Measurements from ENCODE around the gene SYS1. TPM values are rescaled to one million over a fixed set of nuclear protein-coding genes. Genes with fewer than 3 reads are reported as not detected.

The SYS1 gene
- total and polyA plus RNA-seq, 2 of the 8 experiments (the other 6 are each of a cell fraction or from before 2014, with no cell fraction given) = 19.6 to 50.8 TPM

GRCh38 chr20:45353746-45354145 lies 9.2 kb upstream of the SYS1 start:
- Histone ChIP-seq H3K79me1 (ENCODE audit: low read depth, low read length) (no peaks in the 10 kb centered on the region), H3K18ac (ENCODE audit: extremely low read depth, low read length) (no peak overlapping the region), H3K4ac (replicated peaks; ENCODE audit: insufficient read length, low read depth, low read length) (no peak overlapping the region), H3K36me3 (ENCODE audit: control insufficient read depth in 2 of 4, insufficient read depth in 4 of 4, low read length in 3 of 4) (no peaks in the 10 kb centered on the region), H4K20me1 (replicated peaks in 1 of 2; ENCODE audit: control insufficient read depth in 1 of 2, insufficient read depth in 2 of 2, low read length in 2 of 2) (no peaks in the 10 kb centered on the region), H3K4me2 (ENCODE audit: insufficient read depth in 1 of 2, low read depth in 2 of 2, low read length in 2 of 2) (no peak overlapping the region), H3K9ac (replicated peaks in 1 of 4; ENCODE audit: extremely low read depth in 1 of 4, low read depth in 3 of 4, low read length in 3 of 4) (no peak overlapping the region), H4K8ac (ENCODE audit: extremely low read depth, insufficient read depth, low read length) (no peak overlapping the region), H3K79me2 (ENCODE audit: control insufficient read depth in 1 of 2, insufficient read depth in 2 of 2, low read length in 2 of 2) (no peaks in the 10 kb centered on the region), H2AFZ (ENCODE audit: low read length) (no peak overlapping the region), H3K23ac (ENCODE audit: insufficient read length) (no peak overlapping the region), H2BK20ac (ENCODE audit: low read length) (no peak overlapping the region), H2BK15ac (ENCODE audit: low read length) (no peak overlapping the region), H2BK5ac (ENCODE audit: low read depth, low read length) (no peak overlapping the region), H3K4me1 (replicated peaks in 1 of 4; ENCODE audit: control insufficient read depth in 3 of 4, insufficient read depth in 4 of 4, low read length in 3 of 4) (peaks cover 0 to 11% (median 5%) of the 10 kb centered on the region in 4 experiments; a peak in 4 of 7 replicates), H2AK5ac (ENCODE audit: low read depth, low read length) (no peak overlapping the region), H3K27me3 (replicated peaks in 1 of 4; ENCODE audit: control insufficient read depth in 3 of 4, extremely low read depth in 1 of 4, insufficient read depth in 3 of 4, low read length in 3 of 4) (no peaks in the 10 kb centered on the region), H3K4me3 (ENCODE audit: extremely low read depth in 1 of 4, insufficient read depth in 2 of 4, low read depth in 3 of 4, low read length in 4 of 4) (no peak overlapping the region), H3K9me3 (ENCODE audit: insufficient read depth in 2 of 2, low read depth in 1 of 2, low read length in 1 of 2) (no peaks in the 10 kb centered on the region), H3K27ac (ENCODE audit: low read depth, low read length) (no peak overlapping the region), H4K5ac (ENCODE audit: insufficient read length, low read depth, low read length) (no peak overlapping the region), H2BK12ac (ENCODE audit: low read depth, low read length) (no peak overlapping the region), H3K14ac (ENCODE audit: insufficient read length) (no peak overlapping the region), H3K23me2 (ENCODE audit: low read depth, low read length) (no peaks in the 10 kb centered on the region), H3K56ac (replicated peaks; ENCODE audit: insufficient read length, low read depth, low read length) (no peak overlapping the region), H2BK120ac (replicated peaks; ENCODE audit: low read depth, low read length) (no peak overlapping the region), H4K91ac (replicated peaks; ENCODE audit: insufficient read length, low read length) (no peak overlapping the region)
- ChIA-PET CTCF (ENCODE audit: partially characterized antibody) (interaction anchor here (0.6 to 2.4 kb wide), 7 partner anchors 10 to 83 kb away, joined by 3 to 12 read pairs (median 3); no protein-coding TSS in a partner anchor), POLR2A (ENCODE audit: partially characterized antibody) (interaction anchor here (1.2 to 13.2 kb wide), 3 partner anchors 7 to 17 kb away, joined by 4 to 113 read pairs (median 4); partner anchors contain the start of gene SDC4)
- TF ChIP-seq TBP (IDR thresholded peaks at IDR 0.05; ENCODE audit: low read depth, low read length) (no peak), FOSL1 (IDR thresholded peaks at IDR 0.05; ENCODE audit: insufficient read depth, low read depth, low read length) (no peak), BACH1 (IDR thresholded peaks at IDR 0.05; ENCODE audit: low read length) (no peak), ASH2L (IDR thresholded peaks at IDR 0.05; ENCODE audit: low read length) (no peak), CTBP2 (IDR thresholded peaks at IDR 0.05; ENCODE audit: borderline replicate concordance, insufficient read depth, insufficient read length, low read length) (no peak), KDM1A (IDR thresholded peaks at IDR 0.05; ENCODE audit: borderline replicate concordance, low read length) (no peak), GABPA (IDR thresholded peaks at IDR 0.05; ENCODE audit: borderline replicate concordance, insufficient read depth, low read length) (no peak), SIRT6 (IDR thresholded peaks at IDR 0.05; ENCODE audit: low read length) (no peak), JUN (IDR thresholded peaks at IDR 0.05; ENCODE audit: low read depth, low read length) (no peak)
- TF ChIP-seq, protein P1, sequence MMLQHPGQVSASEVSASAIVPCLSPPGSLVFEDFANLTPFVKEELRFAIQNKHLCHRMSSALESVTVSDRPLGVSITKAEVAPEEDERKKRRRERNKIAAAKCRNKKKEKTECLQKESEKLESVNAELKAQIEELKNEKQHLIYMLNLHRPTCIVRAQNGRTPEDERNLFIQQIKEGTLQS (IDR thresholded peaks at IDR 0.05; ENCODE audit: insufficient read depth, low read depth, low read length) = no peak
- TF ChIP-seq, protein P2, sequence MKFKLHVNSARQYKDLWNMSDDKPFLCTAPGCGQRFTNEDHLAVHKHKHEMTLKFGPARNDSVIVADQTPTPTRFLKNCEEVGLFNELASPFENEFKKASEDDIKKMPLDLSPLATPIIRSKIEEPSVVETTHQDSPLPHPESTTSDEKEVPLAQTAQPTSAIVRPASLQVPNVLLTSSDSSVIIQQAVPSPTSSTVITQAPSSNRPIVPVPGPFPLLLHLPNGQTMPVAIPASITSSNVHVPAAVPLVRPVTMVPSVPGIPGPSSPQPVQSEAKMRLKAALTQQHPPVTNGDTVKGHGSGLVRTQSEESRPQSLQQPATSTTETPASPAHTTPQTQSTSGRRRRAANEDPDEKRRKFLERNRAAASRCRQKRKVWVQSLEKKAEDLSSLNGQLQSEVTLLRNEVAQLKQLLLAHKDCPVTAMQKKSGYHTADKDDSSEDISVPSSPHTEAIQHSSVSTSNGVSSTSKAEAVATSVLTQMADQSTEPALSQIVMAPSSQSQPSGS (IDR thresholded peaks at IDR 0.05; ENCODE audit: low read length) = no peak
- DNase-seq (ENCODE audit: low read depth in 1 of 2, low spot score in 2 of 2) (no peak), FAIRE-seq (no peak)
- 83% methylated on average over 1 of the region's 1 CpG; no CpG with 5 or more reads in 1 of the 2 experiments for WGBS, 2 experiments (ENCODE audit: extremely low coverage in 1 of 2, insufficient coverage in 1 of 2, insufficient read length in 1 of 2, insufficient replicate concordance in 2 of 2, low coverage in 1 of 2, low lambda C conversion rate in 2 of 2, missing lambda C conversion rate in 1 of 2)

Data from H1 (cell line).